ENCODE data around the gene PHF19. TPM values are rescaled to one million over a fixed set of nuclear protein-coding genes. Genes with fewer than 3 reads are reported as not detected.
A peak's percentile ranks its signal among the peaks of the same experiment; 100 is the strongest.

Gene PHF19
- total and polyA plus RNA-seq, 10 of the 15 experiments (the other 5 are each of a cell fraction or from before 2014, with no cell fraction given), result 26.0 to 133 (median 87.7) TPM

DNA sequence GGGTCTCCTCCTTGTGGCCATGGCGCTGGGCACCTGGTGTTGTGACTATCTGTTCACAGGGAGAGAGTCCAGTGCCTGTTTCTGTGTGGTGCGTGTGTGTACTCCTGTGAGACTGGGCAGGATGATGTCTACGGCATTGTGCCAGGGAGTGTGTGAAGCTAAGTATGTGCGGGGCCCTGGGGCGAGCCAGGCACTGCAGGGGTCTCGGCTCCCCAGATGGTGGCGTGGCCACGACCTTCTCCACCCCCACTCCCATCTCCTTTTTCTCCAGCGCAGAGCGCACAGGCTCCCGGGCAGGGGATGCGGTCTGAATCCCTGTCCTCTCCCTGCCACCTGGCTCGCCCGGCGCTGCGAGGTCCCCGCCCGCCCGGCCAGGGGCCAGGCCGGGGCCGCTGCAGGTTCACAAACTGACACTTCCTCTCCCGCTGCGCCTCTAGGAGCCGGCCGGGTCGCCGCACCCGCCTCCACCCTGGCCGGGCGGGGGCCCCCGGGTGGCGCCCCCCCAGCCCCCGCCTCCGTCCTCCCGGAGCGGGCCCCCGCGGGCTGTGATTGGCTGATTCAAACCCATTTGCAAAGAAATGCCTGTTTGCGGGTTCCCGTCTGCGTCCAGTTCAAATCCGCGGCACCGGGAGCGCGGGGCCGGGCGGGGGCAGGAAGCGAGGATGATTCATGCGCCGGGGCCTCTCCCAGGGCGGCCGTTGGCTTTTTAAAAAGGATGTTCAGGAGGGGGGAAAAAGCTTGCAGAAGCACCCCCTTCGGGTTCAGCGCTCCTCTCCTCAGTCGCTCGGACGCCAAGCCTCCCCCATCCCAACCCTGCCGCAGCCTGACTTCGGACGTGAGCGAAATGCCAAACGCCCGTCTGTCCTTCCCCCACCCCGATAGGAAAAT is 790 bp downstream of the PHF19 start (continued):
- TF ChIP-seq, protein P1, sequence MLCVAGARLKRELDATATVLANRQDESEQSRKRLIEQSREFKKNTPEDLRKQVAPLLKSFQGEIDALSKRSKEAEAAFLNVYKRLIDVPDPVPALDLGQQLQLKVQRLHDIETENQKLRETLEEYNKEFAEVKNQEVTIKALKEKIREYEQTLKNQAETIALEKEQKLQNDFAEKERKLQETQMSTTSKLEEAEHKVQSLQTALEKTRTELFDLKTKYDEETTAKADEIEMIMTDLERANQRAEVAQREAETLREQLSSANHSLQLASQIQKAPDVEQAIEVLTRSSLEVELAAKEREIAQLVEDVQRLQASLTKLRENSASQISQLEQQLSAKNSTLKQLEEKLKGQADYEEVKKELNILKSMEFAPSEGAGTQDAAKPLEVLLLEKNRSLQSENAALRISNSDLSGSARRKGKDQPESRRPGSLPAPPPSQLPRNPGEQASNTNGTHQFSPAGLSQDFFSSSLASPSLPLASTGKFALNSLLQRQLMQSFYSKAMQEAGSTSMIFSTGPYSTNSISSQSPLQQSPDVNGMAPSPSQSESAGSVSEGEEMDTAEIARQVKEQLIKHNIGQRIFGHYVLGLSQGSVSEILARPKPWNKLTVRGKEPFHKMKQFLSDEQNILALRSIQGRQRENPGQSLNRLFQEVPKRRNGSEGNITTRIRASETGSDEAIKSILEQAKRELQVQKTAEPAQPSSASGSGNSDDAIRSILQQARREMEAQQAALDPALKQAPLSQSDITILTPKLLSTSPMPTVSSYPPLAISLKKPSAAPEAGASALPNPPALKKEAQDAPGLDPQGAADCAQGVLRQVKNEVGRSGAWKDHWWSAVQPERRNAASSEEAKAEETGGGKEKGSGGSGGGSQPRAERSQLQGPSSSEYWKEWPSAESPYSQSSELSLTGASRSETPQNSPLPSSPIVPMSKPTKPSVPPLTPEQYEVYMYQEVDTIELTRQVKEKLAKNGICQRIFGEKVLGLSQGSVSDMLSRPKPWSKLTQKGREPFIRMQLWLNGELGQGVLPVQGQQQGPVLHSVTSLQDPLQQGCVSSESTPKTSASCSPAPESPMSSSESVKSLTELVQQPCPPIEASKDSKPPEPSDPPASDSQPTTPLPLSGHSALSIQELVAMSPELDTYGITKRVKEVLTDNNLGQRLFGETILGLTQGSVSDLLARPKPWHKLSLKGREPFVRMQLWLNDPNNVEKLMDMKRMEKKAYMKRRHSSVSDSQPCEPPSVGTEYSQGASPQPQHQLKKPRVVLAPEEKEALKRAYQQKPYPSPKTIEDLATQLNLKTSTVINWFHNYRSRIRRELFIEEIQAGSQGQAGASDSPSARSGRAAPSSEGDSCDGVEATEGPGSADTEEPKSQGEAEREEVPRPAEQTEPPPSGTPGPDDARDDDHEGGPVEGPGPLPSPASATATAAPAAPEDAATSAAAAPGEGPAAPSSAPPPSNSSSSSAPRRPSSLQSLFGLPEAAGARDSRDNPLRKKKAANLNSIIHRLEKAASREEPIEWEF (IDR thresholded peaks at IDR 0.05; ENCODE audit: insufficient replicate concordance, low read depth, low read length), result peak; percentile 44
- TF ChIP-seq, protein P2, sequence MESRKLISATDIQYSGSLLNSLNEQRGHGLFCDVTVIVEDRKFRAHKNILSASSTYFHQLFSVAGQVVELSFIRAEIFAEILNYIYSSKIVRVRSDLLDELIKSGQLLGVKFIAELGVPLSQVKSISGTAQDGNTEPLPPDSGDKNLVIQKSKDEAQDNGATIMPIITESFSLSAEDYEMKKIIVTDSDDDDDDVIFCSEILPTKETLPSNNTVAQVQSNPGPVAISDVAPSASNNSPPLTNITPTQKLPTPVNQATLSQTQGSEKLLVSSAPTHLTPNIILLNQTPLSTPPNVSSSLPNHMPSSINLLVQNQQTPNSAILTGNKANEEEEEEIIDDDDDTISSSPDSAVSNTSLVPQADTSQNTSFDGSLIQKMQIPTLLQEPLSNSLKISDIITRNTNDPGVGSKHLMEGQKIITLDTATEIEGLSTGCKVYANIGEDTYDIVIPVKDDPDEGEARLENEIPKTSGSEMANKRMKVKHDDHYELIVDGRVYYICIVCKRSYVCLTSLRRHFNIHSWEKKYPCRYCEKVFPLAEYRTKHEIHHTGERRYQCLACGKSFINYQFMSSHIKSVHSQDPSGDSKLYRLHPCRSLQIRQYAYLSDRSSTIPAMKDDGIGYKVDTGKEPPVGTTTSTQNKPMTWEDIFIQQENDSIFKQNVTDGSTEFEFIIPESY (IDR thresholded peaks at IDR 0.05), result no peak
- TF ChIP-seq ZSCAN29 (IDR thresholded peaks at IDR 0.05) (no peak), RFX5 (IDR thresholded peaks at IDR 0.05; ENCODE audit: low read depth, low read length) (no peak), RBBP5 (conservative IDR thresholded peaks at IDR 0.05) (no peak), EP300 (IDR thresholded peaks at IDR 0.05; ENCODE audit: borderline replicate concordance in 1 of 2, control insufficient read depth in 1 of 2, low read depth in 2 of 2, low read length in 2 of 2) (peak in 1 of 2 experiments; percentile 54; a peak in 1 of 4 replicates), TAF1 (IDR thresholded peaks at IDR 0.05; ENCODE audit: borderline replicate concordance, low read depth, low read length) (0 out of 2 replicates have a peak, but pooled peaks have one; percentile 59), SPI1 (IDR thresholded peaks at IDR 0.05; ENCODE audit: borderline replicate concordance, insufficient read depth, low read depth, low read length) (peak; percentile 75), DPF2 (IDR thresholded peaks at IDR 0.05) (peak; percentile 75; the same call in 1 of the 2 replicates), EZH2 (IDR thresholded peaks at IDR 0.05; ENCODE audit: borderline replicate concordance, control insufficient read depth, low read depth, low read length) (no peak), RCOR1 (conservative IDR thresholded peaks at IDR 0.05; ENCODE audit: low read depth, low read length) (no peak), TARDBP (IDR thresholded peaks at IDR 0.05; ENCODE audit: borderline replicate concordance) (no peak), ETV6 (conservative IDR thresholded peaks at IDR 0.05 in 1 of 2, IDR thresholded peaks at IDR 0.05 in 1 of 2; ENCODE audit: borderline replicate concordance in 1 of 2, low read depth in 1 of 2) (no peak), SREBF1 (IDR thresholded peaks at IDR 0.05; ENCODE audit: low read length) (no peak), SREBF2 (IDR thresholded peaks at IDR 0.05; ENCODE audit: low read length) (no peak), ZNF217 (IDR thresholded peaks at IDR 0.05) (0 out of 2 replicates have a peak, but pooled peaks have one; percentile 47), JUND (IDR thresholded peaks at IDR 0.05; ENCODE audit: low read depth, low read length) (0 out of 2 replicates have a peak, but pooled peaks have one; percentile 17), EGR1 (IDR thresholded peaks at IDR 0.05; ENCODE audit: borderline replicate concordance in 1 of 2, low read depth in 2 of 2, low read length in 2 of 2) (peak in 1 of 2 experiments; percentile 80; a peak in 1 of 3 replicates)
- TF ChIP-seq, protein P3, sequence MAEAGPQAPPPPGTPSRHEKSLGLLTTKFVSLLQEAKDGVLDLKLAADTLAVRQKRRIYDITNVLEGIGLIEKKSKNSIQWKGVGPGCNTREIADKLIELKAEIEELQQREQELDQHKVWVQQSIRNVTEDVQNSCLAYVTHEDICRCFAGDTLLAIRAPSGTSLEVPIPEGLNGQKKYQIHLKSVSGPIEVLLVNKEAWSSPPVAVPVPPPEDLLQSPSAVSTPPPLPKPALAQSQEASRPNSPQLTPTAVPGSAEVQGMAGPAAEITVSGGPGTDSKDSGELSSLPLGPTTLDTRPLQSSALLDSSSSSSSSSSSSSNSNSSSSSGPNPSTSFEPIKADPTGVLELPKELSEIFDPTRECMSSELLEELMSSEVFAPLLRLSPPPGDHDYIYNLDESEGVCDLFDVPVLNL (IDR thresholded peaks at IDR 0.05; ENCODE audit: low read depth, low read length), result peak; percentile 77

Measured in GM12878 (cell line).